Measurements from ENCODE around the gene RNF121. TPM values are rescaled to one million over a fixed set of nuclear protein-coding genes. Genes with fewer than 3 reads are reported as not detected.

The RNF121 gene
- total and polyA plus RNA-seq, 7 donors = 23.0 to 51.7 (median 27.5) TPM

GRCh38 chr11:71917646-71918140 is 11.2 kb upstream of the RNF121 start:
- intact Hi-C loops (cut with DNase I) = no loop called here
- Histone ChIP-seq H3K27me3 (ENCODE audit: insufficient read depth in 3 of 3, low read length in 2 of 3) (no peaks in the 10 kb centered on the region), H3K4me1 (no peaks in the 10 kb centered on the region), H3K36me3 (ENCODE audit: insufficient read depth in 1 of 2, low read depth in 1 of 2) (peaks cover 4 to 68% of the 10 kb centered on the region in 2 donors), H3K4me3 (no peak overlapping the region), H3K9me3 (no peaks in the 10 kb centered on the region), H3K27ac (no peak overlapping the region)
- ATAC-seq = no peak
- 86 to 88% (median 86%) methylated on average over 9 of the region's 9 CpGs for WGBS, 3 donors
- TF ChIP-seq CTCF (IDR thresholded peaks at IDR 0.05) = no peak
- no peak for DNase-seq

- no peak for TF ChIP-seq CTCF (IDR thresholded peaks at IDR 0.05)
- Histone ChIP-seq H3K9me3 (no peaks in the 10 kb centered on the region), H3K4me1 (peaks cover 34% of the 10 kb centered on the region), H3K36me3 (ENCODE audit: insufficient read depth in 1 of 2, low read depth in 1 of 2) (peaks cover 0 to 8% of the 10 kb centered on the region in 2 donors), H3K4me3 (peak within 1 kb of the TSS; percentile 82), H3K27ac (peak within 1 kb of the TSS; percentile 89), H3K27me3 (ENCODE audit: insufficient read depth in 3 of 3, low read length in 2 of 3) (no peaks in the 10 kb centered on the region)
- ATAC-seq (peak; percentile 89 to 94 (median 90)), DNase-seq (peak; percentile 58 to 68)
- WGBS, 3 donors = 0 to 1% (median 0%) methylated on average over 39 to 40 of the region's 40 CpGs
- intact Hi-C loops (cut with DNase I) = no loop called here
Observed at GRCh38 chr11:71927820-71928736, 768 bp upstream of the RNF121 start, which contains the start of gene XNDC1N. TSS of gene XNDC1N (minus strand) at chr11:71928594. CDS start at chr11:71923353, 5,241 bp downstream.

DNA sequence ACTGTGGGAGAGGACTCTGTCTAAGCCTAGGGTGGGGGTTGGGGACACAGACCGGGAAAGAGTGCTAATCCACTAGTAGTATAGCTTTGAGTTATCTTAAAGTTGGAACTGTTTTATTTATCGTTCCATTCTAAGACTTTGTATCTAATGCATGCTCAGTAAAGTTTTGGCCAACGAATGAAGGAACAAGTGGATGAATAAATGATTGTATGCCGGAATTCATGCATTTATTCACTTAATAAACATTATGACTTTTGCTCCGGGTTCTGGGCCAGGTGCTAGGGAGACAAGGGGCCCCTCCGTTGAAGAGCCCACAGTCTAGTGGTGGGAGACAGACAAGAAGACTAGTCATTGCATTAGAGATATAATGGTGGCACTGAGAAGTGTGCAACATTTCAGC is 645 bp downstream of the RNF121 start:
- intact Hi-C loops (cut with DNase I) = no loop called here
- H3K27me3 ChIP-seq (ENCODE audit: insufficient read depth in 3 of 3, low read length in 2 of 3) = no peaks in the 10 kb centered on the region
- H3K9me3 ChIP-seq = no peaks in the 10 kb centered on the region
- ATAC-seq (no peak), DNase-seq (no peak)
- peaks cover 0 to 8% of the 10 kb centered on the region in 2 donors for H3K36me3 ChIP-seq (ENCODE audit: insufficient read depth in 1 of 2, low read depth in 1 of 2)
- WGBS, 3 donors = 4 to 5% (median 5%) methylated on average over 6 of the region's 6 CpGs
- peak overlapping the region; percentile 89 for H3K27ac ChIP-seq
- H3K4me3 ChIP-seq = peak overlapping the region; percentile 82
- no peak for TF ChIP-seq CTCF (IDR thresholded peaks at IDR 0.05)
- H3K4me1 ChIP-seq = peaks cover 48% of the 10 kb centered on the region

DNA sequence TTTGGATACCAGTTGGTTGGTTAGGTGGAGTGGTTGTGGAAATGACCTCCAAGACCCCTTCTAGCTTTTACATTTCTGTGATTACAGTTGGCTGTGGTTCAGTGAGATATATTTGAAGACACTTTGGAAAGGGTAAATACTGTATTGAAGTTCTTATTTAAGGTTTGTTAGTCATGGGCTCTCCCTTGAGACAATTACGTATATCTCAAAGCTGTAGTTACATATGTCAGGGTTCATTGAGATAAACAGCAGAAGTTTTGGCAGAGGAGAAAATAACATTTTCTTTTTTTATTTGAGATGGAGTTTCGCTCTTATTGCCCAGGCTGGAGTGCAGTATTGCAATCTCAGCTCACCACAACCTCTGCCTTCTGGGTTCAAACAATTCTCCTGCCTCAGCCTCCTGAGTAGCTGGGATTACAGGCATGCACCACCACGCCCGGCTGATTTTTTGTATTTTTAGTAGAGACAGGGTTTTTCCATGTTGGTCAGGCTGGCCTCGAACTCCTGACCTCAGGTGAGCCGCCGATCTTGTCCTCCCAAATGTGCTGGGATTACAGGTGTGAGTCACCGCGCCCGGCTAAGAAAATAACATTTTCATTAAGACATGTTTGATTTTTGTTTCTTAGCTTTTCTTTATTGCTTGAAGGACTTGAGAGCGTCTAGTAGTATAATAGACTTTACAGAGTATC is 1.9 kb downstream of the RNF121 start:
- H3K4me1 ChIP-seq = peaks cover 50% of the 10 kb centered on the region
- intact Hi-C loops (cut with DNase I) = no loop called here
- H3K27ac ChIP-seq = peak overlapping the region; percentile 89
- DNase-seq (no peak), ATAC-seq (no peak)
- H3K4me3 ChIP-seq = peak overlapping the region; percentile 82
- no peaks in the 10 kb centered on the region for H3K9me3 ChIP-seq
- H3K27me3 ChIP-seq (ENCODE audit: insufficient read depth in 3 of 3, low read length in 2 of 3) = no peaks in the 10 kb centered on the region
- TF ChIP-seq CTCF (IDR thresholded peaks at IDR 0.05) = no peak
- 75 to 78% (median 75%) methylated on average over 11 of the region's 11 CpGs for WGBS, 3 donors
- peaks cover 0 to 4% of the 10 kb centered on the region in 2 donors for H3K36me3 ChIP-seq (ENCODE audit: insufficient read depth in 1 of 2, low read depth in 1 of 2)

Measured in psoas muscle (tissue), 8 donors.